Bone marrow (tissue), 2 donors: ENCODE data around the gene IDH2.
"Not testable (repeated sequence)": the region's sequence is repeated elsewhere in the genome, so short reads cannot be mapped to it uniquely, and the experiment has no call there.

Source experiments
- DNase-seq, 2 donors: peaks; one replicate each; lab custom pipeline; 2025; lab: John Stamatoyannopoulos, UW

IDH2 gene

DNA sequence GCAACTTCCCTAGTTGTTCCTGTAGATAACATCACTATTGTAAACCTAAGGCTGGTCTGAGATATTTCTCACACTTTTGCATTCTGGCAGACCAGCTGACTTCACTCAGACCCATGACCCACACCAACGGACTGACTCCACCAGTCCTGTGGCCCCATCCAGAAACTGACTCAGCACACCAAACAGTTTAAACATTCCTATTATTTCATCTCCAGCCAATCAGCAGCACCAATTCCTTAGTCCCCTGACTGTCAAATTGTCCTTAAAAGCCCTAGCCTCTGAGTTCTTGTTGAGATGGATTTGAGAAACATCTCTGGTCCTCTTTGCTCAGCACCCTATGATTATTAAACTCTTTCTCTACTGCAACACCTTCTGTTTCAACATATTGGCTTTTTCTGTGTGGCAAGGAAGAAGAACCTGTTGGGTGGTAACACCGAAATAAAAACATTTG, 12.2 kb upstream of the IDH2 start:
- no peak for DNase-seq

- DNase-seq = no peak
Measured at GRCh38 chr15:90113166-90113565, 10.9 kb upstream of the IDH2 start.

DNA sequence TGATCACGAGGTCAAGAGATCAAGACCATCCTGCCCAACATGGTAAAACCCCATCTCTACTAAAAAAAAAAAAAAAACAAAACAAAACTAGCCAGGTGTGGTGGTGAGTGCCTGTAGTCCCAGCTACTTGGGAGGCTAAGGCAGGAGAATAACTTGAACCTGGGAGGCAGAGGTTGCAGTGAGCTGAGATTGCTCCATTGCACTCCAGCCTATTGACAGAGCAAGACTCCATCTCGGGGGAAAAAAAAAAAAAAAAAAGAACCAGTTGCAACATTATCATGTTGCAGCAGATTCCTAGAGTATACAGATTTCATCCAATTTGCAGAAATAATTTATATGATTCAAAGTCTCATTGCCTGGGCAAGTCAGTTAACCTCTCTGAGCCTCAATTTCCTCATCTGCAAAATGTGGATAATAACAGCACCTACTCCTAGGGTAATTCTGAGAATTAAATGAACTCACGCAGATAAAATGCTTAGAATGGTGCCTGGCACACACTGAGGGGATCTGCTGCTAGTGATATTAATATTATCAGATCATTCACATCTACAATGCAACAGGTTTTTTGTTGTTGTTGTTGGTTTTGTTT, 7.0 kb upstream of the IDH2 start:
- not testable (repeated sequence) for DNase-seq

GRCh38 chr15:90108038-90108437, 5.8 kb upstream of the IDH2 start:
- not testable (repeated sequence) for DNase-seq

DNA sequence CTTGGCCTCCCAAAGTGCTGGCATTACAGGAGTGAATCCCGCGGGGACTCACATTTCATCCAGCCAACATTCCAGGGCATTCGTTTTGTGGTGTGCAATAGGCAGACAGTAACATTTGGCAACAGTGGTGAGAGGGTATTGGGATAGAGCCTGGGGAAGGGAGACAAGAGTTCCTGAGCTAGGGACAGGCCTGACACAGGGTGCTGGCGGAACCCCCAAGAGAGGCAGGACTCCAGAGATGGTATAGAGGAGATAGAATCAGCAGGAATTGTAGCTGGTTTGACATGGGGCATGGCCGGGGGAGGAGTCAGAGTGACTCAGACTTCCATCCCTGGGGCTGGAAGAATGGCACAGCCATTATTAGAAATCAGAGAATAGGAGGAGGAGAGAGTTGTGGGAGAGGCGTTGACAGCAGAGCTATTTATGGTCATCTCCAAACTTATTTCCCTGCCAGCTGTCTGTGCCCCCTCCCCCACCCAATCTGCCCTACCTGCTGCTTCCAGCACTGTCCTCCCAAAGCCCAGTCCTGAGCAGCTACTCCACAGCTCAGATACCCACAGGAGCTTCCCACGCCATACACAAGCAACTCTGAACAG, 4.4 kb upstream of the IDH2 start:
- no peak for DNase-seq

GRCh38 chr15:90105521-90105920, 3.3 kb upstream of the IDH2 start:
- no peak for DNase-seq

DNA sequence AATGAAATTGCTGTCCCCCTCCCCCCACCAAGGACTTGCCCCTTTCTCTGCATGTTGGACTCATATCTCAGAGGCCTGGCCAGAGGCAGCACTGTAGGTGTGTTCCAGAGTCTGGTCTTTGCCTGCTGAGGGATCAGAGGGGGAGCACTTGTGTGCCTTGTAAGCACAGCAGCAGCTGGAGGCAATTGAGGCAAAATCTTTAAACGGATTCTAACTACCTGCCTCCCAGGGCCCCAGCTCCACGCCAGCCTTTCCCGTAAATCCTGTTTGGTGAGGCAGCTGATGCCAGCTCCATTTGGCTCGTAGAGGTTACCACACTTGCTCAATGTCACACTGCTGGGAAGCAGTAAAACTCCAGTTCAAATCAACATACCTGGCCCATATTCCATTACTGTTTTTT, 2.3 kb upstream of the IDH2 start:
- DNase-seq = no peak

GRCh38 chr15:90103701-90104329, 1.5 kb upstream of the IDH2 start:
- DNase-seq = no peak

GRCh38 chr15:90101130-90101968, 919 bp downstream of the IDH2 start:
- DNase-seq = peak; percentile 36 to 37

DNA sequence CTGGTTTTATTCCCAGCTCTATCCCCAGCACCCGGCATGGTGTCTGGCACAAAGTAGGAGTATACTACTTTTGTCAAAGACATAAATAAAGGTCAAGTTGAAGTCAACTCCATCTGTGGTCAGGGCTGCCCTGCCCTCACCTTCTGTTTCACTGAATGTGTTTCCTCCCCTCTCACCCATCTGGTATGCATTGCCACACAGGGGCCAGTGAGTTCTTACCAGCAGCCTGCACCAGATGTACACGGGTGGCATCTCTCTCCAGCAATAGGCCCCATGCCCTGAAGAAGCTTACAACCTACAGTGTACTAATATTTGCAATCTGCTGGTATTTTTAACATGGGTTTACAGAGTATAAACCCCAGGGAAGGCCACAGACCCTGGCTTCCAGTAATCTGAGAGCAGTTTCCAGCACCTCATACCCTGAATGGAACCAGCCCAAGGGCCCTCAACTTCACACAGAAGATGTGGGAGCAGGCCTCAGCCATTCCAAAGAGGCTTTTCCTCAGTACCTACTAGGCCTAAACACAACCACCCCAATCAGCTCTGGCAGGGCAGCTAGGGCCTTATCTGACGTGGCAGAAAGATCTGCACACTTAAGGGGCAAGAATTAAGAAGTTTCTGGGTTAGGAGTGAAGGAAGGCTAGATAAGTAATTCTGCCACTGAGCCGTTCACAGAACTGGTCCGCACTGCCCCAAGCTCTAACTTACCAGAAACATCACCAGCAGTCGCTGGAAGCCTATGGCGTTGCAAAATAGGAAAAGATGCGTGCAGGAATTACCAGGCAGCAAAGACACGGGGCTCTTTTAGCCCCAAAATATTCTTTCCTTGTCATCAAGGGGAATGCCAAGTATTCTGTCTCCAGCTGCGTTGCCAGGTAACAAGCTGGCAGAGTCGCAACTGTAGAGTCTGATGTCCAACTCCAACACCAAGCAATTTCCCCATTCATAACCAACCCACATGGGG, 2.1 kb downstream of the IDH2 start:
- no peak for DNase-seq

- DNase-seq = no peak
Measured at GRCh38 chr15:90099072-90099867, 3.0 kb downstream of the IDH2 start.

- peak in 1 of 2 donors; percentile 89 for DNase-seq
Measured at GRCh38 chr15:90097475-90097874, 4.8 kb downstream of the IDH2 start.

DNA sequence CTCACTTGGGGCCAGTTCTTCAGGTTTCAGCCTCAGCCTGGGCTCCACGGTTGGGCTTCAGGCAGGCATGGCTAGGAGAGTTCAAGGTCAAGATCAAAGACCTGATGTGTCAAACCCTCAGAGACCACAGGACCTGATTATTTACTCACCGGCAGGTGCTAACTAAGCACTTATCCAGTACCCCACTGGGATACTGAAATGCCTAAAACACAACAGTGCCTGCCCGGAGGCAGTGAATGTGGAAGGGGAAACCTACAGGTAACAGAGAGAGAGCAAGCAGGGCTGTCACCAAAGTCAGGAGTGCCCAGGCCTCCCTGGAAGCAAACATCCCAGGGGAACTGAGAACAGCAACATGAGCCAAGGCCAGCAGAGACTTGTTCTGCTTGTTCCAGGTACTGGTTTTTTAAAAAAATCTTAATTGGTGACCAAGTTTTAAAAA, 6.7 kb downstream of the IDH2 start:
- no peak for DNase-seq

- DNase-seq = no peak
Measured at GRCh38 chr15:90091156-90091931, 10.9 kb downstream of the IDH2 start.

GRCh38 chr15:90090226-90090848, 11.9 kb downstream of the IDH2 start:
- no peak for DNase-seq

- DNase-seq = peak in 1 of 2 donors; percentile 46
Measured at GRCh38 chr15:90087454-90088154, 14.7 kb downstream of the IDH2 start.

GRCh38 chr15:90086868-90087268, 15.4 kb downstream of the IDH2 start:
- peak; percentile 8 to 32 for DNase-seq

- no peak for DNase-seq
Measured at GRCh38 chr15:90085565-90085964, 16.7 kb downstream of the IDH2 start.
